Ramos (cell line): ENCODE measurements around the gene GDI2.
"Not testable (repeated sequence)": the region's sequence is repeated elsewhere in the genome, so short reads cannot be mapped to it uniquely, and the experiment has no call there.

Source experiments
- in situ Hi-C: fragments of 300-500 bp; cut with MboI; formaldehyde crosslinking; loops from one replicate; pipeline ENCODE4 v1.14.3; 2022; ENCODE audit warnings: low sequenced_read_pairs; ENCODE audit not compliant: unreplicated experiment

The GDI2 gene

GRCh38 chr10:5829267-5829666 lies 16.0 kb upstream of the GDI2 start:
- in situ Hi-C loops, result no loop called here

GRCh38 chr10:5828725-5829124 lies 15.5 kb upstream of the GDI2 start:
- in situ Hi-C loops, result no loop called here

- in situ Hi-C loops, result no loop called here
Measured at GRCh38 chr10:5827841-5828240, 14.6 kb upstream of the GDI2 start.

GRCh38 chr10:5826511-5826910 lies 13.3 kb upstream of the GDI2 start:
- in situ Hi-C loops, result not testable (repeated sequence)

- in situ Hi-C loops, result no loop called here
Measured at GRCh38 chr10:5818894-5819293, 5.7 kb upstream of the GDI2 start.

- in situ Hi-C loops, result no loop called here
Measured at GRCh38 chr10:5818048-5818331, 4.8 kb upstream of the GDI2 start.

DNA sequence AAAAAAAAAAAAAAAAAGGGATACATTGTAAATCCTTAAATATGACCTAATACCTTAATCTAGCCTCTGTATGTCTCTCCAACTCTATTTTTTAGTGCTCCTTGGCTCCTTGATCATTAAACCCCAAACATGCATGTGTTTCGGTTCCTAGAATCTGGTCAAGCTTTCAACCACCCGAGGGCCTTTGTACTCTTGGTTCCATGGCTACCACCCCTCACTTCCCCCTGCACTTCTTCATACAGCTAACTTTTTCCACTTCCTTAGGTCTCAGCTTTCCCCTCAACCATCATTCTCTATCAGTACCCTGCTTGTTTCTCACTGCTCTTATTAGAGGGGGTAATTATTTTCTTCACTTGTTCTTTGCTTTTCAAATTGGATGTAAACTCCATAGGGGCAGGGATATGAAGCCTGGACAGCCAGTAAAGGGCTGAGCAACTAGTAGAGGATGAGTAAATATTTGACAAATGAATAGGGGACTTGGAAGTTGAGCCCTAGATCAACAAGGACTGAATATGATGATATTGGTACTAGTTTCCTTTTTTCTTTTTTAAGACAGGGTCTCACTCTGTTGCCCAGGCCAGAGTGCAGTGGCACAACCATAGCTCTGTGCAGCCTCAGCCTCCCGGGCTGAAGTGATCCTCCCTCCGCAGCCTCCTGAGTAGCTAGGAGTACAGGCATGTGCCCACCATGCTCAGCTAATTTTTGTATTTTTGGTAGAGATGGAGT lies 4.3 kb upstream of the GDI2 start:
- in situ Hi-C loops, result no loop called here

- in situ Hi-C loops, result no loop called here
Measured at GRCh38 chr10:5816170-5816569, 2.9 kb upstream of the GDI2 start.

- in situ Hi-C loops, result no loop called here
Measured at GRCh38 chr10:5814110-5815107, 1.2 kb upstream of the GDI2 start.

GRCh38 chr10:5813091-5813340 lies 218 bp downstream of the GDI2 start:
- in situ Hi-C loops, result no loop called here

- in situ Hi-C loops, result no loop called here
Measured at GRCh38 chr10:5812283-5813090, 747 bp downstream of the GDI2 start.

DNA sequence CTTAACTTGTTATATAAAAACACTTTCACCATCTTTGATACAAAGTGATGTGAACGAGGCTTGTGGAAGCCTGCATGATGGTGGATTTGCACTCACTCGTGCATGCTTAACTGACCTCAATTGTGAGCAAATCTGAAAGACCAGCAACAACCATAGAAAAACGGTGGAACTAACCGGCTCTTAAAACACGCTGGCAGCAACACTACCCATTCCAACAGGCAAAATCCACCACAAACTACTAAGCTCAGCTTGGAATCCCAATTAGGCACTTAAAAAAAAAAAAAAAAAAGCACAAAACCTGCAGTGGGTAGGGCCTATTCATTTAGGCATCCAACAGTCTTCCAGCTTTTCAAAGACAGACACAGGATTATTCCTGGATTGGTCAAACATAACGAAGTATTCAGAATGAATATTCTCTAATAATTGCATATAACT lies 1.8 kb downstream of the GDI2 start:
- in situ Hi-C loops, result no loop called here

GRCh38 chr10:5810225-5810624 lies 3.0 kb downstream of the GDI2 start:
- in situ Hi-C loops, result no loop called here

GRCh38 chr10:5809527-5810154 lies 3.6 kb downstream of the GDI2 start:
- in situ Hi-C loops, result no loop called here

DNA sequence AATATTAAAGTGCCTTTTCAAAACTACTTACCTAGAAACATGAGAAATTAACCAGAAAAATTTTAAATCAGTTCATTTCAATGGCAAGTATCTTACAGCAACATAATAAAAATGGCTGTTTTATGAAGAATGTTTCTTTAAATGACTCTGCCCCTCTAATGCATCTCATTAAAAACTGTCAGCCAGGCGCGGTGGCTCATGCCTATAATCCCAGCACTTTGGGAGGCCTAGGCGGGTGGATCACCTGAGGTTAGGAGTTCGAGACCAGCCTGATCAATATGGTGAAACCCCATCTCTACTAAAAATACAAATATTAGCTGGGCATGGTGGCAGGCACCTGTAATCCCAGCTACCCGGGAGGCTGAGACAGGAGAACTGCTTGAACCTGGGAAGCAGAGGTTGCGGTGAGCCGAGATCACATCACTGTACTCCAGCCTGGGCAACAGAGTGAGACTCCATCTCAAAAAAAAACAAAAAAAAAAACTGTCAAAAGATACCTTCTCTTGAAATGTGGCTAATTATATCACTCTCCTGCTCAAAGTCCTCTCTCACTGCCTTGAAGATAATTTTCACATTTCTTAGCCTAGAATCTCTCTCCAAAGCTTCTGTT lies 4.3 kb downstream of the GDI2 start:
- in situ Hi-C loops, result not testable (repeated sequence)

- in situ Hi-C loops, result no loop called here
Measured at GRCh38 chr10:5806745-5807144, 6.5 kb downstream of the GDI2 start.

- in situ Hi-C loops, result no loop called here
Measured at GRCh38 chr10:5805711-5806110, 7.5 kb downstream of the GDI2 start.

DNA sequence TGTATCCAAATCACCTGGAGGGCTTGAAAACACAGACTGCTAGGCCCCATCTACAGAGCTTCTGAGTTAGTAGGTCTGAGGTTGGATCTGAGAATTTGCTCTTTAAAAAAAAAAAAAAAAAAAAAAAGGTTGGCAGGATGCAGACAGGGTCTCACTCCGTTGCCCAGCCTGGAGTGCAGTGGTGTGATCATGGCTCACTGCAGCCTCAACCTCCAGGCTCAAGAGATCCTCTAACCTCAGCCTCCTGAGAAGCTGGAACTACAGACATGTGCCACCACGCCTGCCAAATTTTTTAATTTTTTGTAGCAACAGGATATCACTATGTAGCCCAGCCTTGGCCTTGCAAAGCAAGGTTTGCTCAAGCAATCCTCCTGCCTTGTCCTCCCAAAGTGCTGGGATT lies 8.0 kb downstream of the GDI2 start:
- in situ Hi-C loops, result no loop called here

DNA sequence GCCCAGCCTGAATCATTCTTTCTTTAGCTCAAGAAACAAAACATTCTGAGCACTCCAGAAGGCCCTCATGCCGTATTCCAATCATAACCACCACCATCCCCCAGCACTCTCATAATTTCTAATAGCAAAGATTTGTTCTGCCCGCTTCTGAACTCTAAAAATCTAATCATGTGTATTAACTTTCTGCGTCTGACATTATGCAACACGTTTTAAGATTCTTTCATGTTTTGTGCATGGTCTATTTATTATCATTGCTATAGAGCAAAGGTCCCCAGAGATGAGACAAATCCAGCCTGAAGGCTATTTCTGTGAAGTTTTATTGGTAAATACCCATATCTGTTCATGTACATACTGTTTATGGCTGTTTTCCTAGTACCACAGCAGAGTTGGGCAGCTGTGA lies 8.8 kb downstream of the GDI2 start:
- in situ Hi-C loops, result no loop called here

GRCh38 chr10:5800782-5801181 lies 12.5 kb downstream of the GDI2 start:
- in situ Hi-C loops, result no loop called here
